SU-DHL-6 (cell line): ENCODE measurements around the gene VTA1.
"Not testable (repeated sequence)": the region's sequence is repeated elsewhere in the genome, so short reads cannot be mapped to it uniquely, and the experiment has no call there.

Experiments
- H2AFZ ChIP-seq: fragments of 200-600 bp; sonication (generic); 2 replicates; pipeline ENCODE4 v1.6.1; 2014; ENCODE audit warnings: low read depth, mild to moderate bottlenecking, moderate library complexity, mixed read lengths, antibody characterized with exemption, low read length; ENCODE audit not compliant: severe bottlenecking
- H3F3A ChIP-seq: fragments of 200-600 bp; shearing (Covaris generic); 2 replicates; pipeline ENCODE4 v1.6.0; 2016; ENCODE audit warnings: antibody characterized with exemption, mild to moderate bottlenecking; ENCODE audit not compliant: insufficient read depth
- H3K27ac ChIP-seq: fragments of 200-600 bp; sonication (generic); 2 replicates; pipeline ENCODE4 v1.5.1; 2016; ENCODE audit warnings: low read depth, mild to moderate bottlenecking, low read length, moderate library complexity, mixed read lengths
- H3K27me3 ChIP-seq: fragments of 200-600 bp; sonication (generic), shearing (Covaris generic); 2 replicates; pipeline ENCODE4 v1.6.0; 2014; ENCODE audit warnings: mild to moderate bottlenecking, low read length
- H3K36me3 ChIP-seq: fragments of 200-600 bp; sonication (generic); 2 replicates; pipeline ENCODE4 v1.6.1; 2014; ENCODE audit warnings: mild to moderate bottlenecking, low read length, mixed read lengths
- H3K4me2 ChIP-seq: fragments of 300-600, 200-600 bp; shearing (Covaris generic), sonication (generic); 2 replicates; pipeline ENCODE4 v1.6.0; 2014; ENCODE audit warnings: low read length, low read depth, mild to moderate bottlenecking; ENCODE audit not compliant: poor library complexity, severe bottlenecking
- H3K4me3 ChIP-seq: fragments of 200-600 bp; sonication (generic); 2 replicates; pipeline ENCODE4 v1.5.1; 2014; ENCODE audit warnings: antibody characterized with exemption, low read length, mild to moderate bottlenecking, mixed read lengths; ENCODE audit not compliant: insufficient read depth, poor library complexity, severe bottlenecking
- H3K79me2 ChIP-seq: fragments of 200-600 bp; sonication (generic); 2 replicates; pipeline ENCODE4 v1.6.1; 2014; ENCODE audit warnings: mild to moderate bottlenecking, low read length, moderate library complexity; ENCODE audit not compliant: insufficient read depth
- H3K9ac ChIP-seq: fragments of 200-600 bp; sonication (generic); 2 replicates; pipeline ENCODE4 v1.7.0; 2014; ENCODE audit warnings: mild to moderate bottlenecking, low read length
- H3K9me2 ChIP-seq: fragments of 200-600 bp; sonication (generic); replicated peaks from 2 replicates; pipeline ENCODE4 v1.6.1; 2014; ENCODE audit warnings: low read length; ENCODE audit not compliant: insufficient read depth
- H3K9me3 ChIP-seq: fragments of 200-600 bp; sonication (generic); 2 replicates; pipeline ENCODE4 v1.6.1; 2014; ENCODE audit warnings: low read length, mixed read lengths; ENCODE audit not compliant: insufficient read depth
- H4K20me1 ChIP-seq: fragments of 200-600 bp; sonication (generic); 2 replicates; pipeline ENCODE4 v1.6.1; 2014; ENCODE audit warnings: low read depth, mild to moderate bottlenecking, antibody characterized with exemption, low read length, moderate library complexity, mixed read lengths
- CTCF ChIP-seq: fragments of 200-600 bp; sonication (generic); IDR thresholded peaks from one replicate; pipeline ENCODE4 v1.5.1; 2017; ENCODE audit warnings: antibody characterized with exemption, mild to moderate bottlenecking, low read length, moderate library complexity; ENCODE audit not compliant: insufficient read depth, poor library complexity, severe bottlenecking
- EZH2phosphoT487 ChIP-seq: fragments of 200-600 bp; sonication (generic), shearing (Covaris generic); conservative IDR thresholded peaks from 2 replicates; pipeline ENCODE4 v1.6.1; 2018; ENCODE audit warnings: mild to moderate bottlenecking, antibody characterized with exemption, low read length, moderate library complexity, mixed read lengths

The VTA1 gene

GRCh38 chr6:142155091-142155490, 8.0 kb downstream of the VTA1 start:
- Histone ChIP-seq H3K9me3 (no peaks in the 10 kb centered on the region), H3K4me3 (no peak overlapping the region), H3K9ac (no peak overlapping the region), H3K36me3 (no peaks in the 10 kb centered on the region), H4K20me1 (peaks cover 50% of the 10 kb centered on the region), H3K27ac (no peak overlapping the region), H3K4me2 (peak overlapping the region; percentile 44), H3K9me2 (no peaks in the 10 kb centered on the region), H3K79me2 (peaks cover 97% of the 10 kb centered on the region), H2AFZ (no peak overlapping the region), H3K27me3 (no peaks in the 10 kb centered on the region), H3F3A (peaks cover 3% of the 10 kb centered on the region; the same call in 1 of the 2 replicates)
- TF ChIP-seq EZH2phosphoT487 (no peak), CTCF (no peak)

- Histone ChIP-seq H3K36me3 (no peaks in the 10 kb centered on the region), H3K4me2 (peak overlapping the region; percentile 44), H3K4me3 (no peak overlapping the region), H4K20me1 (peaks cover 54% of the 10 kb centered on the region), H3K27ac (peak overlapping the region; percentile 38), H3K9me3 (no peaks in the 10 kb centered on the region), H3F3A (peaks cover 3% of the 10 kb centered on the region; the same call in 1 of the 2 replicates), H3K79me2 (peaks cover 97% of the 10 kb centered on the region), H3K27me3 (no peaks in the 10 kb centered on the region), H3K9ac (no peak overlapping the region), H3K9me2 (no peaks in the 10 kb centered on the region), H2AFZ (no peak overlapping the region)
- no peak for TF ChIP-seq EZH2phosphoT487
- peak; percentile 28 for TF ChIP-seq CTCF
Observed at GRCh38 chr6:142155895-142156757, 9.1 kb downstream of the VTA1 start.

GRCh38 chr6:142156758-142157068, 9.7 kb downstream of the VTA1 start:
- not testable (repeated sequence) for H3K4me3 ChIP-seq, H2AFZ ChIP-seq, H3K9ac ChIP-seq, H3K36me3 ChIP-seq, H3K9me3 ChIP-seq, H3F3A ChIP-seq, H3K27me3 ChIP-seq, H3K9me2 ChIP-seq, H3K27ac ChIP-seq, H3K4me2 ChIP-seq
- Histone ChIP-seq H4K20me1 (peaks cover 60% of the 10 kb centered on the region), H3K79me2 (peaks cover 97% of the 10 kb centered on the region)

GRCh38 chr6:142162780-142163179, 15.7 kb downstream of the VTA1 start:
- peaks cover 7% of the 10 kb centered on the region; the same call in 1 of the 2 replicates for H3K36me3 ChIP-seq
- peaks cover 48% of the 10 kb centered on the region for H4K20me1 ChIP-seq
- no peaks in the 10 kb centered on the region for H3K9me2 ChIP-seq
- H3K4me3 ChIP-seq = no peak overlapping the region
- H3K79me2 ChIP-seq = peaks cover 89% of the 10 kb centered on the region
- no peak overlapping the region for H2AFZ ChIP-seq
- H3K27ac ChIP-seq = no peak overlapping the region
- no peak for TF ChIP-seq EZH2phosphoT487
- no peak for TF ChIP-seq CTCF
- H3F3A ChIP-seq = no peaks in the 10 kb centered on the region; the same call in 1 of the 2 replicates
- H3K9ac ChIP-seq = no peak overlapping the region
- no peaks in the 10 kb centered on the region for H3K27me3 ChIP-seq
- no peaks in the 10 kb centered on the region for H3K9me3 ChIP-seq
- H3K4me2 ChIP-seq = no peak overlapping the region
